NCI-H1417 (cell line): Measurements from ENCODE around the gene DTHD1.

Experiments used
- DNase-seq, 3 experiments: peaks; one replicate each; lab custom pipeline; 2025; lab: John Stamatoyannopoulos, UW

DTHD1 gene

DNA sequence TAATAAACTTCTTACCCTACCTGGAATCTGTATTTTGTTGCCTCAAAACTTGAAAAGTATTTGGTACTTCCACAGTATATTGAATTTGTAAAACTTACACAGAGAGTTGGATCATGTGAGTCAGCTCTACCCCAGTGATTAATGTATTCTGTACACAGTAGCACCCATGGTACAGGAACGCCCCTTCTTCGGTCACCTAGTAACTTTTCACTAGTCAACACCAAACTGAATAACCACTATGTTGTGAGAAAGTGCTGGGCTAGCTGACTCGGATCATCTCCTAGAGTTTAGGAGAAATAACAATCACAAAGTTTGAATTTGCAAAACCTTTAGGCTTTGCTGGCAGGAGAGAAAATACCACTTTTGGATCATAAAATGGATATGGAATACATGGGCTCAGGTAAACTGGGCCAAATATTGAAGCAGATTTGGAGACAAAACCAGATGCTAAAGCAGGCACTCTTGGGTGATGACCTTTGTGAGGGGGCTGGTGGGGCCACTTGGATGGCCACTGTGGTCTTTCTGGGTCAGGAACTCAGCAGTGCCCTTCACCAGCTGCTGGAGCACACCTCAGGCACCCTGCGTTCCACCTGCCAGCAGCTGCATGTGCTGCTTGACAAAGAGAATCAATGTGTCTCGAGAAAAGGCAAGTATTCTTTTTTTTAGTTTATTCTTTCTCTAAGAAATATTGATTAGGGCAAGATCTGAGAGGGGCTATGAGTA lies at the start of gene DTHD1:
Gene DTHD1, plus strand, starts transcription at position 233 of the 723 bp plus-strand sequence. Its CDS starts 143 bp downstream, at position 376.
- no peak for DNase-seq

DNA sequence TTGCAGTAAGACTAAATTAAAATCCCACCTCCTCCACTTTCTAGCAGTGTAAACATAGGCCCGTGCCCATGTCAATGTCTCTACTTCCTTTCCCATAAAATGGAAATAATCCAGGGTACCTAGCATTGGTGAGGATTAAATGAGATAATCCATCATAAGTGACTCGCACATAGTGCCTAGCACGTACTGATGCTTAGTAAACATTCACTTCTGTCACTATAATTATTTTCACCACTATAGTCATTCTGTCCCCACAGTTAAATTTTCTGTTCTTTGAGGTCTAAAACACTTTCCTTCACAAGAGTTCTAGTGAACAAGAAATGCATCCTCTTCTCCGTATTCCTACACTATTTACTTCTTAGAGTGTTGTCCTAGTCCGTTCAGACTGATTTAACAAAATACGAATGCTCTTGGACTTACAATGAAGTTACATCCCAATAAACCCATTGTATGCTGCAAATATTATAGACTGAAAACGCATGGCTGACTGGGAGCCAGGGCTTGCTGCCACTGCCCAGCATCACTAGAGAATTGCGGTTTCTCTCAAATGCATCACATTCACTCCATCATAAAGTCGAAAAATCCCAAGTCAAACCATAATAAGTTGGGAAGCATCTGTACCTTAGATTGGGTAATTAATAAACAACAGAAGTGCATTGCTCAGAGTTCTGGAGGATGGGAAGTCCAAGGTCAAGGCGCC lies 47.7 kb upstream of the DTHD1 start:
- DNase-seq: no peak

DNA sequence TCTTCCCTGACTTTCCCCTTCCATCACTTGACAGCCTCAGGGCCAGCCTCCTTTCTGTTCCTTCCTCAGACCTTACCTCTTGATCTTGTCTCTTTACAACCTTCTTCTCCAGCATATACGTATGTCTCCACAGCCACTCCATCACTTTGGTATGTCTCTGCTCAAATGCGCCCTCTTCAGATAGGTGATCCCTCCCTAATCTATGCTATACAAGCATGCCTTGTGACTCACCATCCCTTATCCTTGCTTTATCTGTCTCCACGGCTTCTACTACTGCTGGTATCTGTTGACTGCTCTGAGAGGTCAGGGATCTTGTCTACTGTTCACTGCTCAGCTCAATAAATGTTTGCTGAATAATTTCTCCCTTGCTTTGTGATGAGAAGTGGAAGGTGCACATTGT lies 46.1 kb upstream of the DTHD1 start:
- no peak for DNase-seq

DNA sequence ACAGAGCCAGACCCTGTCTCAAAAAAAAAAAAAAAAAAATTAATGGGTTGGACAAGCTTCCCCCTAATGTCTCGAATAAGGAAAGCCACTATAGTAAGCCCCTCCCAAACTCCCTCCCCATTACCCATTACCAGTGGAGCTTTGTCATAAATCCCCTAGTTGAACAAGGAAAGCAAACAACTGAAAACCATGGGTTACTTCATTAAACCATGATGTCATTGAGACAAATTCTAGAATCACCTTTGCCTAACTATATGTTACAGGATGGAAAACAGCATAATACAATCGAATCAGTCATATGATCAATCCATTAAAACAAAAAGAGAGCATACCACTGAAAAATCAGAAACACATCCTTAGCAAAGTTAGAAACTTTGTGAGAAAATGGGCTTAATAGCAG lies 45.3 kb upstream of the DTHD1 start:
- no peak for DNase-seq

DNA sequence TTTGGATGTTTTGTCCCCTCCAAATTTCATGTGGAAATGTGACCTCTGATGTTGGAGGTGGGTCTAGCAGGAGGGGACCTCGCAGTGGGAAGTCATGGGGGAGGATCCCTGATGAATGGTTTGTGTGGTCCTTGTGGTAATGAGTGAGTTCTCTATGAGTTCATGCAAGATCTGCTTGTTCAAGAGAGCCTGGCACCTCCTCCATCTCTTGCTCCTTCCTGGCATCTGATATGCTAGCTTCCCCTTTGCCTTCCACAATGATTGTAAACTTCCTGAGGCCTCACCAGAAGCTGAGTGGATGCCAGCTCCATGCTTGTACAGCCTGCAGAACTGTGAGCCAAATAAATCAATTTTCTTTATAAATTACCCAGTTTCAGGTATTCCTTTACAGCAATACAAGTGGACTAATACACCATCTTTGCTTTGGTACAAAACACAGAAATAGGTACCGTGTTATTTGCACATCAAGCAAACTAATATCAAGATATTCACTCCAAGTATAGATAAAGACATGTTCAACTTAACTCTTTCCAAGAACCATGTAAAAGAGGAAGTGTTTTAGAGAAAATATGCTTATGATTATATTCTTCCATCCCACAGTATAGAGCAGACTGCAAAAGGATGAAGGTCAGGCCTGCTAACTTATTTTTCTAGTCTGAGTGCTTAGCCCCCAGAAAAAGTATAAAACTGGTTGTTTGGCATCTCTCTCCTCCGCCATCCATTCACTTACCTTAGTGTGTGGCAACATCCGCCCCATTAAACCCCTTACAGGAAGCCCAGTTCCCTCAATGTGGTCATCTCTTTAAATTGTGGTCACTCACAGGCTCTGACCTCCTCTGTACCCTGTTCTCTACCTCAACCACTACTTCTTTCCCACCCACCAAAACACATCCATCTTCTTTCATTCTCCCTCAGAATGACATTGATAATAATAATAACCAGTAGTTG lies 43.8 kb upstream of the DTHD1 start:
- no peak for DNase-seq

DNA sequence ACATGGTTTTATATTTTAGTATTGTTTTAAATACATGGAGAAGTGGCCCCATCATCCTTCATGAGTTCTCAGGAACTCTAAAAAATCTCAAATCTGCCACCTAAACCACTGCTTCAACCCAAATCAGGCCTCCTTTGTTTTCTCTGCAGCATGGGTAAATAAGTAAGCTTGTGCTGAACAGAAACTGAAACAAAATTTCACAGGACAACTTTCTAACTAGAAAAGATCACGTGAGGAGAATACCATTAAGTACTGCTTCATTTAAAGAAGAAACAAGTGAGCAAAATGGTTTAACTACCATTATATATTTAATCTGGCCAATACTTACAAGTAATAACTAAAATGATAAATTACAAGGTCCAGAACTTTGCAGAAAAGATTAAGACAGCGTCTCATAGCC lies 39.6 kb upstream of the DTHD1 start:
- DNase-seq: no peak

DNA sequence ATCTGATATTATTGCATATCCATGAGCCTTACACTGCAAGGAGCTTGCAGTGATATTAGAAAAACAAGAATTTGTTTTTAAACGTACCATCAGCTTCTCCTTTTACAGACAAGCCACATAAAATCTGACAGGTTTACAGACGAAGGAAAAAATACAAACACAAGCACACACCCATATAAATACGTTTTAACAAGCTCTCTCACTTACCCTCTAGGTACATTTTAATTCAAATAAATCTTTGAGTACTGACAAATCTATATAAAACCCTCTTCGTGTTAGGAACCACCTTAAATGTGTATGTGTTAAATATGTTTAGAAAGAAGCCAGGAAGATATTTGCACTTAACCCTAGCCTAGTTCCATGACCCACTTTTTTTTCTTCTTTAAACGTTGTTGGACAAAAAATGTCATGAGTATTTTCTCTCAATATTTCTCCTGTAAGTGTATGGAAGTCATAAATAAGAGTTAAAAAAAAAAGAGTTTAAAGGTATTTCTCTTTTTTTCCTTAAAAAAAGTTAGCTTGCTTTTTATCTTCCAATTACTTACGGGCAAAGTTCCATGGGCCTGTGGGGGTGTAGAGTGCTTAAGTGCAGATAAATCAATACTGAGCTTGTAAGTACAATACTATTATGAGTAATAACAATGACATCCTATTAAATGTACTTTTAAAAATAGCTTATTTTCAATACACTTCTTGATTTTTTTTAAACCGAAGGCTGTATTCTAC lies 38.6 kb upstream of the DTHD1 start:
- DNase-seq: peak in 1 of 3 experiments; percentile 20

DNA sequence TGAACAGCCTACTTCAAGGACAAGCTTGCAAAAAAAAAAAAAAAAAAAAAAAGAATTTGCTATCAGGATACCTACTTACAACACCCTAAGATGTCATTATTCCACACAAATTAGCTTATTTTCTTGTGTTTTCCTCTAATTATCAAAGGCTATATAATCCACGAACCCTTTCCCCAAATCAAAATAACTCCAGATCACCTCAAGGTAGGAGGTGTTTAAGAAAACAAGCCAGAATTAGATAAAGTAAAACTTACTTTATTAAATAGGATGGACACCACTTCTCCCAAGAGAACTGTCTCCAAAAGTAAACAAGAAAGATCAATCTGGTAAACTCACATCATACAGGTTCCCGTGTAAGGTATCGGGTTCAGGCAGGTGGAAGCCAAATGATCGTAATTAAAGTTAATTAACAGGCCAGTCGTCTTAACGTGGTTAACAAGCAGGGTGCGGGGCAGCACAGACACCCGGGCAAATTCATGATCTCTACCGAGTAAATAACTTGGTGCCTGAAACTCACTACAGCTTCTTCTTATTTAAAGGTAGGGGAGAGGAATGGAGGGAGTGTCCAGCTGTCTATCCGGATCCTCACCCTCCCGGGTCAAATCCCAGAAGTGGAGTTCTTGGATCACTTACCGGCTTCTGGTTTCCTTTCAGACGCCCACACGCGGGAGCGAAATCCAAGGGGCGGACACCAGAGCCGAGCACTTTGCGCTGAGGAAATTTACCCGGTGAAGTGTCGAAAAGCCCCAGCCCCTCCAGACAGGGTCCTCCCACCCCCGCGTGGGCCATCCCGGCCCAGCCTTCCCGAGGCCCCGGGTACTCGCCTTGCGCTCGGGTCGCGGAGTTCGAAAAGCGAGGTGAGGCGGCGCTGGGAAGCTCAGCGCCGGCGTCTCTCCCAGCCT lies 37.8 kb upstream of the DTHD1 start:
- peak in 2 of 3 experiments; percentile 86 to 90 for DNase-seq

DNA sequence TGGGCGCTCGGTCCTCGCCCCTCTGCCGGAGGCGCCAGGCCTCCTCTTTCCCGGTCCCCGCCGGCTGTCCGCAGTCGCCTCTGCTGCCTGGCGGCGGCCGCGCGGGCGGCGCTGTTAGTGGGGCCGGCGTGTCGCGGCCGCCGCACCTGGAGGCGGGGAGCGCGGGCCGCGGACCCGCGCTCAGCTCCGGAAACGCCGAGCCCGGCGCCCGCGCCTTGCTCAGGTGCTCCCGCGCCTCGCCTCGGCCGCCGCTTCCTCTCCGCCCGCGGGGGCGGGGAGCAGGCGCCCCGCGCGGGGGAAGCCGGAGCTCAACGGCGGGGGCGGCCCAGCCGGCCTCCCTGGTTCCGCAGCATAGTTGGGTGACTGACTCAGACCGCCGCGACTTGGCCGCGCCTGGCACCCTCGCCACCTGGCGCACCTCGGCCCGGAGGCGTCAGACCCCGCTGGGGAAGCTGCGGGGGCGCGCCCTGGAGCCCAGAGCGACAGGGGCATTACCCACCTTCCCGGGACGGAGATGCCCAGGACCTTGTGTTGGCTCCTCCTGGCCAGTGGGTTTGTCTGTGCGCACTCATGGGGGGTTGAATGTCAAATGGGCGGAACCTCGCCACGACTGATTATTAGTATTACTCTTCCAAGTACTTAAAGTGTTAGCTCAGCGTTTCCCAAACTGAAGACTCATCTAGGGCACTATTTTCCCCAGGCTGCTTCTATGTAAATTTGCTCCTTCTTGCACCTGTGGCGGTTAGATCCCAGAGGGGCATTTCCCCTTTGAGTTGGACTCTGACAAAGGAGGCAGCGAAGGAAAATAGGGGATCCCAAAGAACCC lies 36.9 kb upstream of the DTHD1 start, which contains the start of gene ARAP2:
Gene ARAP2, minus strand, starts transcription at position 258 of the 826 bp plus-strand sequence. CDS start 15,028 bp downstream, outside the sequence.
- DNase-seq: peak; percentile 55 to 89 (median 86)

DNA sequence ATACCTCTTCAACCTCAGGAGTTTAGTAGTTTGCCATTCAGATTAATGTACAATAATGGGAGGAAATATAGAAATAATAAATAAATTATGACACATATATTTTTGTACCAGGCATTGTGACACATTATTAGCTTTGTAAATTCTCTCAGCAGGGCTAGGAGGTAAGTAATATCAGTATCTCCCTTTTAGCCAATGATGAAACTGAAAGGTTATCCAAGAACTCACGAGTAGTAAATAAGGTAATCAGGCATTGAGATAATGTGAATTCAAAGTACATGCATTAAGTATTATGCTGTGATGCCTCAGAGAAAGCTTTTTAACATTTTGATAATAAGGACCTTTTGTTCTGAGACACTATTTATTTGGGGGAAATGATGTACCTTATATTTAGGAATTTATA lies 31.8 kb upstream of the DTHD1 start:
- DNase-seq: no peak

DNA sequence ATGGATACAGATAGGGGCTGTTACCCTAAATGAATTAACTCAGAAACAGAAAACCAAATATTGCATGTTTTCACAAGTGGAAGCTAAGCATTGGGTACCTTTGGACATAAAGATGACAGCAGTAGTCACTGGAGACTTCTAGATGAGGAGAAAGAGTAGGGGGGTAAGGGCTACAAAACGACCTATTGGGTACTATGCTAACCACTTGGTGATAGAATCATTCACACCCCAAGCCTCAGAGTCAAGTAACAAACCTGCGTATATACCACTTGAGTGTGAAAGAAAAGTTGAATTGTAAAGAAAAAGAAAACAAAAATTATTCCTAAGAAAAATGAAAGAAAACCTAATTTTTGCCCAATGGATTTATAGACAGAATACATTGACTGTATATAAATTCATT lies 29.4 kb upstream of the DTHD1 start:
- DNase-seq: no peak

DNA sequence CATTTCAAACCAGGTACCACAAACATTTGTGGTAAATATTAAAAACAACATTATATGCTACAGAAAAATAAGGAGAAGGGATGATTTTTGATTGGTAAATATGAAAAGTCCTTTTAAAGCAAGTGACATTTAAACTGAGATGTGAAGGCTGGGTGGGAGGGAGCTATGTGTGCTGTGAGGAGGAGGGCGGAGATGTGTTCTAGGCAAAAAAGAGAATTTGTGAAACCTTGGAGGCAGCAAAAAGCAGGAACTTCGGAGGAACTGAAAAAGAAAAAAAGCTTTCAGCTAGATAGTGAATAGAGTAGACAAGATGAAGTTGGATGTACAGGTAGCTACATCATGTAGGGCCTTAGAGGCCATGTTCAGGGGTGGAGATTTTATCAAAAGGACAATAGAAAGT lies 27.0 kb upstream of the DTHD1 start:
- no peak for DNase-seq

DNA sequence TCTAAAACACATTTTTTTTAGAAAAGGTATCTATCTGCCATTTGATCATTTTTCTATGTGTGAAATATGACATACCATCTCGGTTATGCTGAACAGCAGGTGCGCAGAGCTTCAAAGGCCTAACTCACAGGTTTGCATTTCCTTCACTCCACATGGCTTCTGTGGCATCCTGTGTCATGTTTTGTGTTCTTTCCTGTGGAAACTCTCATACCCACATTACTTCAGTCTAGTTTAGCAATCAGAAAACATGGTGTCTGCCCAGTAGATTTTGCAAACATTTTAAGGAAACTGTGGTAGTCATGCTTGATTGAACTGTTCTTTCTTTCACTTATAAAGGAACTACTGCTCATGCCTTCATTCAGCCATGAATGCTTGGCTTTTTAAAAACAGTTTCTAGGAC lies 25.8 kb upstream of the DTHD1 start:
- DNase-seq: peak in 1 of 3 experiments; percentile 49

DNA sequence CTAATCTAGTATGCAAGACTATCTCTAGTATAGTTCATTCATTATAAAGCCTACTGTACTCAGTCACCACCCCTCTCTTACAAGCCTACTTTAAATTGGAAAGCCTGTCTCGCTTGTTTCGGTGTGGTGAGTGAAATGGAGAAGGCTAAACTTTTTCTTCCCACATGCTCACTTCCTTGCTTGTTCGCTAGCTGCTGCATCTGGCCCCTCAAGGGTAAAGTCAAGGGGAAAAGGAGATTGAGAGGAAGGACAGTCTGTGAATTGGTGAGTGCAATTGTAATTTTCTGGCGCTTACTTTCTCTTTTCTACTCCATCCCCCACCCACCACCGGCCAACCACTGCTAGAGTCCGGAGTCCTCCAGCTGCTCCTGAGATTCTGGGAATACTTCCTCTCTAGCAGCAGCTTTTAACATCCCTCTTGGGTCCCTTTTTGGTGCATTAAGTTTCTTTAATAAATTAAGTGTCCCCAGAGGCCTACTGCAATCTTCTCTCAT lies 25.0 kb upstream of the DTHD1 start:
- no peak for DNase-seq

DNA sequence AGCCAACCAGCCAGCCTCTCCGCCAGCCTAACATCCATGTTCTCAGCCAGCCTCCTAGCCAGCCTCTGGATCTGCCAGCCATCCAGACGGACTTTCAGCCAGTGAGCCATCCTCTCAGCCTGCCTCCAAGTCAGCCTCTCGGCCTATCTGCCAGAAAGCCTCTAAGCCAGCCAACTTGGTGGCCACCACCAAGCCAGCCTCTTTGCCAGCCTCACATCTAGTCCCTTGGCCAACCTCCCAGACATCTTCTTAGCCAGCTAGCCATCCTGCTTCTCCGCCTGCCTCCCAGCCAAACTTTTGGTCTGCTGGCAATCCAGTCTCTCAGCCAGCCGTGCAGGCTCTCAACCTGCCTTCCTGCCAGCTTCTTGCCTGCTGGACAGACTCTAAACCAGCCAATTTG lies 20.7 kb upstream of the DTHD1 start:
- no peak for DNase-seq

DNA sequence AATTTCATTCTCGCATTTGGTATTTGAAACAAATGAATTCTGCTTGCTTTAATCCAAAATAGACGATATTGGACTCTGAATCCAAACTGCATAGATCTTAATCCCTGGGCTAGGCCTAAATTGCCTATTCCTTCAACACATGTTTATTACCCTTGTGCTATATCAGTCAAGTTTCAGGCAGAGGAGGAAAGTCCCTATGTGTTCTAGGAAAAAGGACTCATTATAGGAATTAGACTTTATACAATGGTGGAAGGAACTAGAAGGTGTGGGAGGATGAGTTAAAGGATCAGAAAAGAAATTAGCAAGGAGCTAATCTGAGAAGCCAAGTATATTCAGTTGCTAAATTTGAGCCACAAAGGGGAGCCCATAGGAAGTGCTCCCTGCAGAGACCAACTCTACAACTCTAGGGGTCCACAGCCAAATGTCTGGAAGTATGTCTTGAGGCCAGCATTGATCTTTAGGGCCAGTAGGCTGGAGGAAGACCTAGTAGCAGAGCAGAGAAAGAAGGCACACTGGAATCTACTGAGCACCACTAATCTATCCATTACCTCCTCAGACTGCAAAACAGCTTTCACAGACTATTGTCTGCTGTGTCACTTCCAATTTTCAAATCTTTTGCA lies 17.1 kb upstream of the DTHD1 start:
- DNase-seq: no peak

DNA sequence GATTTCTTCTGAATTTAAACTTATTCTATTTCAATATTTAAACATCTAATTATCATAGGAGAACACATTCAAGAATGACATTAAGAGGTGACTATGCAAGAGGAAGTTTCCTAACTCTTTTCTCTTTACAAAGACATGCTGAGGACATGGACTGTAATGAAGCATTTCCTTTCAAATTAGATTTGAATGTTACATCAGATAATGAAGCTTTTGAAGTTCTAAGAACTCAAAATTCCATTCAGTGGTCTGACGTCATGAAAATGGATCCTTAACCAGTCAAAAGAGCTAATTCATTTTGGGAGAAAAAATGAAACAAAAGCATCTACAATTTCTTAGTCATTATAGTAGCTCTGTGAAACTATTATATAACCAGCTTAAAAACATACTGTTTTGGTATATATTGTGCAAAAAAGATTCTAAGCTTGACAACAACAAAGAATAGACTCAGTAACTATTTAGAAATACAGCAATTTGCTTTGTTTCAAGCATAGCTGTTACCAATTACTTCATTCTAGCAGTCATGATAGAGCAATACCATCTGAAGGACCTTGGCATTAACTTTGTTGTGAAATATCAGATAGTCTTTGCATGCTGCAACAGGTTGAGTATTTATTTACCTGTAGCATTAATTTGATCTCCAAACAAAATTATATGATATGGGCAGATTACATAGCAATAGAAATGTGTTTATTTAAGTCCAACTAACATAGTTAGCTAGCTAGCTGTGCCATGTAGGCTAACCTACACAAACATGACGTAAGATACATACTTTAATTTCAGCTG lies 13.7 kb upstream of the DTHD1 start:
- DNase-seq: no peak

DNA sequence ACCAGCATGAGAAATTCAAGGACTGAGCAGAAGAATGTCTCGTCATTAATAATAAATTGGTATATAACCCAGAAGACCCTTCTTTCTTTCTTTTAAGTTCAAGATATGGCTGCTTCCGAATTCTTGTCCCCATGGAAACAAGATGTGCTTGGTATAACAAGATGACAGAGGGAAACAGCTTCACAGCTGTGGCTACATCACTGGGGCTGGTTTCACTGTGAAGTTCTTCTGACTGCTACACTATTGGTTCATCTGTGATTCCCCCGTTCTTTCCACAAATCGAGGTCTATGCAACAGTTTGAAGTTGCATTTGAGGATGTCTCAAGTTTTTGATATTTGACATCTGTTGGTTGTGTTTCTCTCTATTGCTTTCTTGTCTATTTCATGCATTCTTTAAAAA lies 12.3 kb upstream of the DTHD1 start:
- no peak for DNase-seq
